ENCODE data around the gene ITGAV. TPM values are rescaled to one million over a fixed set of nuclear protein-coding genes. Genes with fewer than 3 reads are reported as not detected.

The ITGAV gene
- total and polyA plus RNA-seq, 2 donors from 2014 or later, result 26.3 to 99.0 TPM

GRCh38 chr2:186569897-186570296 is 20.0 kb upstream of the ITGAV start:
- peak overlapping the region in 2 of 3 donors; percentile 9 to 14 for H3K4me3 ChIP-seq (ENCODE audit: low read length in 3 of 3)
- H3K4me1 ChIP-seq (ENCODE audit: control insufficient read depth in 2 of 3, insufficient read depth in 2 of 3, low read depth in 1 of 3, low read length in 3 of 3), result peaks cover 2% of the 10 kb centered on the region in 3 donors
- H3K27ac ChIP-seq (ENCODE audit: low read depth in 2 of 2, low read length in 2 of 2), result peak overlapping the region; percentile 52 to 82
- DNase-seq (peak in 3 of 5 donors; percentile 28 to 83 (median 79)), FAIRE-seq (peak; percentile 11)
- intact Hi-C loops (cut with DNase I), result no loop called here
- no peaks in the 10 kb centered on the region for H3K36me3 ChIP-seq (ENCODE audit: control insufficient read depth in 2 of 3, insufficient read depth in 3 of 3, low read length in 3 of 3)
- peak overlapping the region in 1 of 3 donors; percentile 4 for H3K9ac ChIP-seq (ENCODE audit: low read length in 3 of 3)
- TF ChIP-seq CTCF (IDR thresholded peaks at IDR 0.05; ENCODE audit: borderline replicate concordance, extremely low read depth, insufficient read depth), result no peak
- H3K27me3 ChIP-seq (ENCODE audit: control insufficient read depth, insufficient read depth, low read length), result no peaks in the 10 kb centered on the region
- no peaks in the 10 kb centered on the region for H3K9me3 ChIP-seq (ENCODE audit: control insufficient read depth in 2 of 3, insufficient read depth in 1 of 3, low read length in 3 of 3)

- peak in 2 of 5 donors; percentile 32 to 35 for DNase-seq
- Histone ChIP-seq H3K9me3 (ENCODE audit: control insufficient read depth in 2 of 3, insufficient read depth in 1 of 3, low read length in 3 of 3) (no peaks in the 10 kb centered on the region), H3K4me1 (ENCODE audit: control insufficient read depth in 2 of 3, insufficient read depth in 2 of 3, low read depth in 1 of 3, low read length in 3 of 3) (peaks cover 2 to 9% (median 4%) of the 10 kb centered on the region in 3 donors), H3K9ac (ENCODE audit: low read length in 3 of 3) (peak overlapping the region in 1 of 3 donors; percentile 4), H3K27me3 (ENCODE audit: control insufficient read depth, insufficient read depth, low read length) (no peaks in the 10 kb centered on the region), H3K36me3 (ENCODE audit: control insufficient read depth in 2 of 3, insufficient read depth in 3 of 3, low read length in 3 of 3) (no peaks in the 10 kb centered on the region), H3K4me3 (ENCODE audit: low read length in 3 of 3) (no peak overlapping the region), H3K27ac (ENCODE audit: low read depth in 2 of 2, low read length in 2 of 2) (peak overlapping the region; percentile 52 to 82)
- no peak for TF ChIP-seq CTCF (IDR thresholded peaks at IDR 0.05; ENCODE audit: borderline replicate concordance, extremely low read depth, insufficient read depth)
- intact Hi-C loops (cut with DNase I), result no loop called here
- no peak for FAIRE-seq
Observed at GRCh38 chr2:186570604-186571003, 19.3 kb upstream of the ITGAV start.

- Histone ChIP-seq H3K9me3 (ENCODE audit: control insufficient read depth in 2 of 3, insufficient read depth in 1 of 3, low read length in 3 of 3) (no peaks in the 10 kb centered on the region), H3K4me3 (ENCODE audit: low read length in 3 of 3) (no peak overlapping the region), H3K27ac (ENCODE audit: low read depth in 2 of 2, low read length in 2 of 2) (no peak overlapping the region), H3K36me3 (ENCODE audit: control insufficient read depth in 2 of 3, insufficient read depth in 3 of 3, low read length in 3 of 3) (no peaks in the 10 kb centered on the region), H3K9ac (ENCODE audit: low read length in 3 of 3) (no peak overlapping the region), H3K4me1 (ENCODE audit: control insufficient read depth in 2 of 3, insufficient read depth in 2 of 3, low read depth in 1 of 3, low read length in 3 of 3) (peaks cover 2 to 9% (median 4%) of the 10 kb centered on the region in 3 donors), H3K27me3 (ENCODE audit: control insufficient read depth, insufficient read depth, low read length) (no peaks in the 10 kb centered on the region)
- intact Hi-C loops (cut with DNase I), result no loop called here
- FAIRE-seq (no peak), DNase-seq (no peak)
- no peak for TF ChIP-seq CTCF (IDR thresholded peaks at IDR 0.05; ENCODE audit: borderline replicate concordance, extremely low read depth, insufficient read depth)
Observed at GRCh38 chr2:186572705-186573104, 17.2 kb upstream of the ITGAV start.

- intact Hi-C loops (cut with DNase I), result no loop called here
- Histone ChIP-seq H3K27me3 (ENCODE audit: control insufficient read depth, insufficient read depth, low read length) (no peaks in the 10 kb centered on the region), H3K4me1 (ENCODE audit: control insufficient read depth in 2 of 3, insufficient read depth in 2 of 3, low read depth in 1 of 3, low read length in 3 of 3) (peaks cover 2 to 9% (median 4%) of the 10 kb centered on the region in 3 donors), H3K9ac (ENCODE audit: low read length in 3 of 3) (no peak overlapping the region), H3K4me3 (ENCODE audit: low read length in 3 of 3) (no peak overlapping the region), H3K36me3 (ENCODE audit: control insufficient read depth in 2 of 3, insufficient read depth in 3 of 3, low read length in 3 of 3) (no peaks in the 10 kb centered on the region), H3K9me3 (ENCODE audit: control insufficient read depth in 2 of 3, insufficient read depth in 1 of 3, low read length in 3 of 3) (no peaks in the 10 kb centered on the region), H3K27ac (ENCODE audit: low read depth in 2 of 2, low read length in 2 of 2) (no peak overlapping the region)
- peak in 1 of 5 donors; percentile 12 for DNase-seq
- FAIRE-seq, result peak; percentile 72
- no peak for TF ChIP-seq CTCF (IDR thresholded peaks at IDR 0.05; ENCODE audit: borderline replicate concordance, extremely low read depth, insufficient read depth)
Observed at GRCh38 chr2:186573531-186573930, 16.3 kb upstream of the ITGAV start.

All from kidney (tissue), 14 donors.